RWPE1 (cell line): ENCODE data around the gene POLD3.

ENCODE experiments used
- CTCF ChIA-PET: fragments of 350-600 bp; sonication (Branson Sonifier 250); formaldehyde crosslinking; extraction: SDS; loops from one replicate; lab custom pipeline; 2021; lab: Yijun Ruan, JAX
- POLR2A ChIA-PET: fragments of 400-600 bp; formaldehyde crosslinking; extraction: SDS; loops from one replicate; lab custom pipeline; 2020; ENCODE audit warnings: antibody characterized with exemption; ENCODE audit not compliant: low non-redundant PET; lab: Yijun Ruan, JAX
- DNase-seq: peaks from one replicate; pipeline ENCODE4 v3.0.0; 2012; ENCODE audit warnings: low spot score
- H3K27ac ChIP-seq: fragments of 450-650 bp; 2 replicates; pipeline ENCODE4 v1.5.1; 2017
- TF ChIP-seq, protein P1 (sequence below): fragments of 450-650 bp; conservative IDR thresholded peaks from 2 replicates; pipeline ENCODE4 v1.5.1; 2017; ENCODE audit warnings: low read depth, mild to moderate bottlenecking

Gene POLD3

DNA sequence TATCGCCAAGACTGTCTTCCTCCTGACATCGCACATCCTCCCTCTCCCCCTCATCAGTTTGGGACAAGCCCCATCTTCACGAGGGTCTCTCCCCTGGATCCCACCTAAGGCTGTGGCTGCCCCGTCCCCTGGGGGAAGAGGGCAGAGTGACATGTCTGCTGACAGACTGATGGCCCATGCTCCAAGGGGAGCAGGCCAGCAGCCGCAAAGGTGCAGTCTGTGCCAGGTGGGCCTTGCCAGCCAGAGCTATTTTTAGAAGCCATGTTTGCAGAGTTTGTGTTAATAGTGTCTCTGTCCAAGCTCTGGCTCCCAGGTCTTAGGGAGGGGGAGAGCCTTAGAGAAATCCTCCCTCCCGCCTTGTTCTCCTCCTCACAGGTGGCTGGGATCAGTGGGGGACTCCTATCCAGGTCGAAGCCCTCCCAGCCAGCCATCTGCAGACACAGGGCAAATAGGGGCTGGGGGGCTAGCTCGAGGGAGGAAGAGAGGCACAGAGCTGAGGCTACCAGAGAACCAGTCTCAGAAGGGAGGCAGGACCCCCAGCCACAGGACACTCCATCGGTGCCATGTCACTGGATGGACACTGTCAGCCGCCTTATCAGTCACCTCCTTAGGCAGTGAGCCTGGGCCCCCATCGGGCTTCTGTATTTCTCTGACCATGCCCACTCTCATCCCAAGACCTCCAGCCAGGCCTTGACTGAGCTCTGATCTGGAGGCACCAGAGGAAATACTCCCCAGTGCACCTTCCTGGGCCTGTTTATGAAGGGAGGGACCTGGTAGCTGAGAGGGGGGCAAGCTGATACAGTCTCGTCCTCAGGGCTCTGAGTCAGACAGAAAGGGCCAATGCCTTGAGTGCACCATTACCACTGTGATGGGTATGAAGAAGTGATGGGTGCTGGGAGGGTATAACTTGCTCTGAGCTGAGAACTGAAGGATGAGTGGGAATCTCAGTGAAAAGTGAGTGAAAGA lies 89.6 kb downstream of the POLD3 start:
- TF ChIP-seq, protein P1, sequence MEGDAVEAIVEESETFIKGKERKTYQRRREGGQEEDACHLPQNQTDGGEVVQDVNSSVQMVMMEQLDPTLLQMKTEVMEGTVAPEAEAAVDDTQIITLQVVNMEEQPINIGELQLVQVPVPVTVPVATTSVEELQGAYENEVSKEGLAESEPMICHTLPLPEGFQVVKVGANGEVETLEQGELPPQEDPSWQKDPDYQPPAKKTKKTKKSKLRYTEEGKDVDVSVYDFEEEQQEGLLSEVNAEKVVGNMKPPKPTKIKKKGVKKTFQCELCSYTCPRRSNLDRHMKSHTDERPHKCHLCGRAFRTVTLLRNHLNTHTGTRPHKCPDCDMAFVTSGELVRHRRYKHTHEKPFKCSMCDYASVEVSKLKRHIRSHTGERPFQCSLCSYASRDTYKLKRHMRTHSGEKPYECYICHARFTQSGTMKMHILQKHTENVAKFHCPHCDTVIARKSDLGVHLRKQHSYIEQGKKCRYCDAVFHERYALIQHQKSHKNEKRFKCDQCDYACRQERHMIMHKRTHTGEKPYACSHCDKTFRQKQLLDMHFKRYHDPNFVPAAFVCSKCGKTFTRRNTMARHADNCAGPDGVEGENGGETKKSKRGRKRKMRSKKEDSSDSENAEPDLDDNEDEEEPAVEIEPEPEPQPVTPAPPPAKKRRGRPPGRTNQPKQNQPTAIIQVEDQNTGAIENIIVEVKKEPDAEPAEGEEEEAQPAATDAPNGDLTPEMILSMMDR: no peak
- POLR2A ChIA-PET: no interaction called here
- DNase-seq: no peak
- CTCF ChIA-PET: interaction anchor here (0.8 to 1.0 kb wide), 2 partner anchors 20 to 45 kb away, joined by 3 to 5 read pairs; no protein-coding TSS in a partner anchor
- no peak overlapping the region for H3K27ac ChIP-seq

DNA sequence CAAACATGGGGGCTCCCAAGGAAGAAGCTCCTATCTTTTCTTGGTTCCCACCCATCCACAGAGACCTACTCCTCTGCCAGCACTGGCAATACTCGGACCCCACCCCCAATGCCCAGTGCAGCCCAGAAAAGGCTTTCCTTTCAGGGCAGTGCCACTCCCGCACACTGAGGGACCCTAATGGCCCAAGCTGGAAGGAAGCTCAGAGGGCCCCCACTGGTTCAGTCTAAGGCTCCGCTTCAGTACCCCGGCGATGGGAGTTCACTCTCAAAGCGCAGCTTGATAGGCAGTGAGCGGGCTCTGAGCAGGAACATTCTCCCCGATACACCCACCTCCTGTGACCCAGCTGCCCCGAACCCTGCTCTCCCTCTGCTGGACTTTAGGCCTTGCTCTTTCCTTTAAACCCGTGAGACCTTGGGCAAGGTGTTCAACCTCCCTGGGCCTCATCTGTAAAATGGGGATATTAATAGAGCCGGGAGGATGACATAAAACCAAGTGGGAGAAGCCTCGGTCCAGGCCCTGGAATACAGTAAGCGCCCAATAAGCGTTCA lies 90.4 kb downstream of the POLD3 start:
- POLR2A ChIA-PET: no interaction called here
- DNase-seq: no peak
- TF ChIP-seq, protein P1: no peak
- CTCF ChIA-PET: interaction anchor here (0.6 to 1.4 kb wide), 2 partner anchors 20 to 462 kb away, joined by 5 to 9 read pairs; no protein-coding TSS in a partner anchor
- H3K27ac ChIP-seq: no peak overlapping the region

- no peak overlapping the region for H3K27ac ChIP-seq
- ChIA-PET CTCF (interaction anchor here (0.6 to 1.4 kb wide), 4 partner anchors 19 to 565 kb away, joined by 3 to 9 read pairs (median 4); no protein-coding TSS in a partner anchor), POLR2A (no interaction called here)
- DNase-seq: no peak
- TF ChIP-seq, protein P1: peak; percentile 32
Observed at GRCh38 chr11:74683279-74683871, 91.0 kb downstream of the POLD3 start.

DNA sequence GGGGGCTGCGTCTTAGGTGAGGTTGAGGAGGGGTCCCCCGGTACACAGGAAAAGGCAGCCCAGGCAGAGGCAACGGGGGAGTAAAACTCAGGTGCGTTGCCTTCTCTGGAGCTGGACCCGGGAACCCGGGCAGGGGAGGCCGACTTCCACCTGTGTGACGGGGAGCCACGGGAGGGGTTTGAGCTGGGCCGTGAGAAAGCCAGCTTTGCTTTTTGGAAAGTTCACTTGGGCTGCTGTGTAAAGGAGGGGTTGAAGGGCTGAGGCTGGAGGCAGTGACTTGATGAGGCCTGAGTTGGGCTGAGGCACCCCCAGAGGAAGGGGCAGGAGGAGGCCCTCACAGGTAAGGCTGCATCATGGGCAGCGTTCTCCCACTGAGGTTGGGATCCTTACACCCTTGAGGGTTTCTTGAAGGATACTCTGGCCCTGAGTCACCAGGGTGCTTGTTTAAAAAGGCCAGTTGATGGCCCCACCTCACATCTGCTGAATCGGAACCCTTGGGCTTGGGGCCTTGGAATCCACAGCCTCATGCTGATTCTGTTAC lies 91.6 kb downstream of the POLD3 start:
- TF ChIP-seq, protein P1: no peak
- DNase-seq: no peak
- POLR2A ChIA-PET: no interaction called here
- H3K27ac ChIP-seq: no peak overlapping the region
- CTCF ChIA-PET: interaction anchor here (0.6 to 1.4 kb wide), 4 partner anchors 19 to 564 kb away, joined by 3 to 9 read pairs (median 4); no protein-coding TSS in a partner anchor

DNA sequence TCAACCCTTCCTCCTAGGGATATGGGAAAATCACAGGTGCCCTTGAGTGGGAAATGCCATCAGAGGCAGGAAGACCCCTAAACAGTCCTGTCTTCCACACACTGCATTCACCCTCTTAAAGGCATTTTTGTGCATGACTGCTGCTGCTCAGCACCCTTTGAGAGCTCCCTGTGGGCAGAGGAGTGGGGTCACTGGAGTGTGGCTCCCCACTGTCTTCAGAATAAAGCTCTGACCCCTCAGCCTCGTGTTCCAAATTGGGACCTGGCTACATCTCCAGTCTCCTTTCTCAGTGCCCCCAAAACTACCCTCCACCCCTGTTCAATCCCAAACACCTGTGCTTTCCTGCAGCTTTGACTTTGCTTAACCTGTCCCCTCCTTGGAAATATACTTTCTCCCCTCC lies 92.3 kb downstream of the POLD3 start:
- ChIA-PET CTCF (no interaction called here), POLR2A (no interaction called here)
- no peak for DNase-seq

More for the DNA sequence above, 92.3 kb downstream of the POLD3 start:
- TF ChIP-seq, protein P1: no peak
- no peak overlapping the region for H3K27ac ChIP-seq
